GM23338 (cell line): ENCODE results near the gene CA12. TPM values are rescaled to one million over a fixed set of nuclear protein-coding genes. Genes with fewer than 3 reads are reported as not detected.

Source experiments
- ATAC-seq: fragments of 200-7000 bp; cut with Tn5 transposase; 3 replicates; pipeline ENCODE4 v1.9.1; 2020
- DNase-seq: peaks from one replicate; pipeline ENCODE4 v3.0.0-alpha.2; 2015; ENCODE audit warnings: low spot score
- H2AFZ ChIP-seq: fragments of 200-600 bp; sonication (generic); 2 replicates; pipeline ENCODE4 v1.8.0; 2016; ENCODE audit warnings: antibody characterized with exemption, mild to moderate bottlenecking, moderate library complexity
- H3F3A ChIP-seq: fragments of 200-600 bp; sonication (generic); replicated peaks from 2 replicates; pipeline ENCODE4 v1.8.0; 2017; ENCODE audit warnings: antibody characterized with exemption, mixed run types, low read depth
- H3K27ac ChIP-seq: fragments of 200-600 bp; sonication (generic); 2 replicates; pipeline ENCODE4 v1.6.1; 2016; ENCODE audit warnings: low read depth
- H3K27me3 ChIP-seq: fragments of 200-600 bp; sonication (generic); 2 replicates; pipeline ENCODE4 v1.8.0; 2016; ENCODE audit warnings: mild to moderate bottlenecking, mixed run types, moderate library complexity; ENCODE audit not compliant: insufficient read depth
- H3K36me3 ChIP-seq: fragments of 200-600 bp; sonication (generic); 2 replicates; pipeline ENCODE4 v1.8.0; 2016; ENCODE audit warnings: mild to moderate bottlenecking; ENCODE audit not compliant: insufficient read depth
- H3K4me1 ChIP-seq: fragments of 200-600 bp; sonication (generic); 2 replicates; pipeline ENCODE4 v1.8.0; 2016; ENCODE audit warnings: mild to moderate bottlenecking, moderate library complexity; ENCODE audit not compliant: insufficient read depth
- H3K4me2 ChIP-seq: fragments of 200-600 bp; sonication (generic); 2 replicates; pipeline ENCODE4 v1.7.1; 2017; ENCODE audit warnings: mixed run types
- H3K4me3 ChIP-seq: fragments of 200-600 bp; sonication (generic); 2 replicates; pipeline ENCODE4 v1.6.1; 2016; ENCODE audit warnings: mixed run types
- H3K79me2 ChIP-seq: fragments of 200-600 bp; sonication (generic); replicated peaks from 2 replicates; pipeline ENCODE4 v1.8.0; 2017; ENCODE audit warnings: mild to moderate bottlenecking; ENCODE audit not compliant: insufficient read depth
- H3K9me2 ChIP-seq: fragments of 200-600 bp; sonication (generic); 2 replicates; pipeline ENCODE4 v1.8.0; 2017; ENCODE audit not compliant: insufficient read depth
- H4K20me1 ChIP-seq: fragments of 200-600 bp; sonication (generic); replicated peaks from 2 replicates; pipeline ENCODE4 v1.8.0; 2017; ENCODE audit warnings: mild to moderate bottlenecking; ENCODE audit not compliant: insufficient read depth
- H3K27ac Mint-ChIP-seq: 2 replicates; pipeline ENCODE4 v1.8.0; 2020; ENCODE audit warnings: inconsistent platforms, mild to moderate bottlenecking, moderate library complexity, mixed read lengths
- H3K27me3 Mint-ChIP-seq: 3 replicates; pipeline ENCODE4 v1.8.0; 2022; ENCODE audit warnings: low read depth, mild to moderate bottlenecking, moderate library complexity, mixed read lengths, inconsistent platforms; ENCODE audit not compliant: insufficient read depth, poor library complexity
- H3K36me3 Mint-ChIP-seq: 3 replicates; pipeline ENCODE4 v1.8.0; 2021; ENCODE audit warnings: low read depth, mild to moderate bottlenecking, inconsistent platforms, moderate library complexity, mixed read lengths
- H3K4me1 Mint-ChIP-seq: 3 replicates; pipeline ENCODE4 v1.8.0; 2020; ENCODE audit warnings: mild to moderate bottlenecking, inconsistent platforms, mixed read lengths
- H3K4me3 Mint-ChIP-seq: 3 replicates; pipeline ENCODE4 v1.8.0; 2021; ENCODE audit warnings: moderate library complexity, mild to moderate bottlenecking, inconsistent platforms, mixed read lengths
- H3K9me3 Mint-ChIP-seq: 3 replicates; pipeline ENCODE4 v1.8.0; 2020; ENCODE audit warnings: moderate library complexity, mild to moderate bottlenecking, inconsistent platforms, mixed read lengths
- CREB1 ChIP-seq: fragments of 250-450 bp; sonication (Bioruptor Pico); IDR thresholded peaks from 2 replicates; pipeline ENCODE4 v1.5.0; 2020; ENCODE audit warnings: low read depth, mild to moderate bottlenecking, moderate library complexity
- EZH2 ChIP-seq: fragments of 200-600 bp; sonication (generic); IDR thresholded peaks from one replicate; pipeline ENCODE4 v1.8.0; 2017; ENCODE audit warnings: antibody characterized with exemption, mild to moderate bottlenecking, low read depth; ENCODE audit not compliant: unreplicated experiment
- EZH2phosphoT487 ChIP-seq: fragments of 200-600 bp; sonication (generic); IDR thresholded peaks from one replicate; pipeline ENCODE4 v1.8.1; 2018; ENCODE audit warnings: antibody characterized with exemption; ENCODE audit not compliant: unreplicated experiment
- JUNB ChIP-seq: IDR thresholded peaks from one replicate; pipeline ENCODE4 v1.6.1; 2016; ENCODE audit warnings: antibody characterized with exemption; ENCODE audit not compliant: unreplicated experiment
- NANOG ChIP-seq: IDR thresholded peaks from 2 replicates; pipeline ENCODE4 v1.6.1; 2016; ENCODE audit warnings: antibody characterized with exemption, borderline replicate concordance
- POLR2AphosphoS5 ChIP-seq: IDR thresholded peaks from 2 replicates; pipeline ENCODE4 v1.6.1; 2016; ENCODE audit warnings: antibody characterized with exemption, low read depth
- STAT1 ChIP-seq: IDR thresholded peaks from one replicate; pipeline ENCODE4 v1.6.1; 2016; ENCODE audit warnings: antibody characterized with exemption; ENCODE audit not compliant: unreplicated experiment
- ZNF114 ChIP-seq: fragments of 250-450 bp; sonication (Bioruptor Pico); IDR thresholded peaks from 2 replicates; pipeline ENCODE4 v1.5.0; 2020; ENCODE audit warnings: mild to moderate bottlenecking, moderate library complexity
- ZNF331 ChIP-seq: fragments of 250-450 bp; sonication (Bioruptor Pico); IDR thresholded peaks from 2 replicates; pipeline ENCODE4 v1.5.0; 2020; ENCODE audit warnings: low read depth, mild to moderate bottlenecking, moderate library complexity
- polyA plus RNA-seq: library from polyadenylated mRNA; unstranded; fragments of >200 nt; fragmentation: Nextera tagmentation; extraction: Ambion mirVana; gene quantifications from 2 replicates; pipeline ENCODE4 v1.2.1, GENCODE V29; 2016
- total RNA-seq: library from RNA; depleted of rRNA; stranded (reverse); fragments of >200 nt; shearing (Covaris generic); gene quantifications from 2 replicates; pipeline ENCODE4 v1.2.3, GENCODE V29; 2014
- TF ChIP-seq, protein P1 (sequence below), 2 experiments: fragments of 200-600 bp in 1 of 2; sonication (generic) in 1 of 2; conservative IDR thresholded peaks; 2 replicates each; pipeline versions ENCODE4 v1.5.1 to v1.6.1; 2016 to 2017; ENCODE audit warnings: antibody characterized with exemption in 2 of 2, low read depth in 2 of 2, mild to moderate bottlenecking in 2 of 2, moderate library complexity in 1 of 2
- TF ChIP-seq, protein P2 (sequence below): IDR thresholded peaks from 2 replicates; pipeline ENCODE4 v1.6.1; 2016; ENCODE audit warnings: antibody characterized with exemption
- TF ChIP-seq, protein P3 (sequence below): IDR thresholded peaks from one replicate; pipeline ENCODE4 v1.6.1; 2018; ENCODE audit warnings: antibody characterized with exemption; ENCODE audit not compliant: unreplicated experiment
- TF ChIP-seq, protein P4 (sequence below): fragments of 250-450 bp; sonication (Bioruptor Pico); IDR thresholded peaks from 2 replicates; pipeline ENCODE4 v1.5.0; 2020; ENCODE audit warnings: mild to moderate bottlenecking, moderate library complexity

CA12 gene
- total and polyA plus RNA-seq, 2 experiments from 2014 or later = 2.9 to 5.2 TPM

DNA sequence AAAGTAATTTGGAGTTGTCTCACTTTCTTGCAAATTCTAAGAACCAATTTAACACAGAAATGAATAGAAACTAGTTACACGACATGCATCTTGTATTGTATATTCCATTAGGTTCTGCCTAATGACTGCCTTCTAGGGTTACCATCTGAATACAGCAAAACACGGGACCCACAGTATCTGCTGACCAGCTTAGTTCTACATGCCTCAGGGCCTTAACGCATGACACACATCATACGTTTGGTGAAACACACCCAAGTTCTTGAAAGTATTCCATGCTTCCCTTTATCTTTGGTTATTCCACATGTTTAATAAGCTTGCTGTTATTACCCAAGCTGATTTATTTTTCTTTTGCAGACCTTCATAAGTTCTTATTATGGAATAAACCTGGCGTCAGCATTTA is 76.4 kb downstream of the CA12 start:
- no peak overlapping the region for H3K4me2 ChIP-seq
- DNase-seq (no peak), ATAC-seq (no peak)
- H3K27me3 Mint-ChIP-seq = peaks cover 2% of the 10 kb centered on the region
- H3K27ac Mint-ChIP-seq = no peak overlapping the region
- no peaks in the 10 kb centered on the region for H3K9me3 Mint-ChIP-seq
- no peaks in the 10 kb centered on the region for H3K36me3 ChIP-seq
- no peaks in the 10 kb centered on the region for H3K79me2 ChIP-seq
- H3K4me1 ChIP-seq = no peaks in the 10 kb centered on the region
- H3K4me3 ChIP-seq = no peak overlapping the region
- H3K36me3 Mint-ChIP-seq = peaks cover 8% of the 10 kb centered on the region; the same call in 2 of the 3 replicates
- no peak overlapping the region for H2AFZ ChIP-seq
- peaks cover 12% of the 10 kb centered on the region for H3K4me1 Mint-ChIP-seq
- no peak overlapping the region for H3K4me3 Mint-ChIP-seq
- H3K27me3 ChIP-seq = no peaks in the 10 kb centered on the region
- H3K9me2 ChIP-seq = no peaks in the 10 kb centered on the region
- H3K27ac ChIP-seq = no peak overlapping the region
- TF ChIP-seq EZH2phosphoT487 (no peak), EZH2 (no peak), ZNF331 (CRISPR knock-in tag) (no peak), NANOG (no peak), ZNF114 (CRISPR knock-in tag) (no peak), STAT1 (no peak), POLR2AphosphoS5 (no peak), JUNB (no peak), CREB1 (CRISPR knock-in tag) (no peak)
- TF ChIP-seq, protein P1, sequence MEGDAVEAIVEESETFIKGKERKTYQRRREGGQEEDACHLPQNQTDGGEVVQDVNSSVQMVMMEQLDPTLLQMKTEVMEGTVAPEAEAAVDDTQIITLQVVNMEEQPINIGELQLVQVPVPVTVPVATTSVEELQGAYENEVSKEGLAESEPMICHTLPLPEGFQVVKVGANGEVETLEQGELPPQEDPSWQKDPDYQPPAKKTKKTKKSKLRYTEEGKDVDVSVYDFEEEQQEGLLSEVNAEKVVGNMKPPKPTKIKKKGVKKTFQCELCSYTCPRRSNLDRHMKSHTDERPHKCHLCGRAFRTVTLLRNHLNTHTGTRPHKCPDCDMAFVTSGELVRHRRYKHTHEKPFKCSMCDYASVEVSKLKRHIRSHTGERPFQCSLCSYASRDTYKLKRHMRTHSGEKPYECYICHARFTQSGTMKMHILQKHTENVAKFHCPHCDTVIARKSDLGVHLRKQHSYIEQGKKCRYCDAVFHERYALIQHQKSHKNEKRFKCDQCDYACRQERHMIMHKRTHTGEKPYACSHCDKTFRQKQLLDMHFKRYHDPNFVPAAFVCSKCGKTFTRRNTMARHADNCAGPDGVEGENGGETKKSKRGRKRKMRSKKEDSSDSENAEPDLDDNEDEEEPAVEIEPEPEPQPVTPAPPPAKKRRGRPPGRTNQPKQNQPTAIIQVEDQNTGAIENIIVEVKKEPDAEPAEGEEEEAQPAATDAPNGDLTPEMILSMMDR (conservative IDR thresholded peaks at IDR 0.05; ENCODE audit: low read depth in 2 of 2) = no peak
- TF ChIP-seq, protein P2, sequence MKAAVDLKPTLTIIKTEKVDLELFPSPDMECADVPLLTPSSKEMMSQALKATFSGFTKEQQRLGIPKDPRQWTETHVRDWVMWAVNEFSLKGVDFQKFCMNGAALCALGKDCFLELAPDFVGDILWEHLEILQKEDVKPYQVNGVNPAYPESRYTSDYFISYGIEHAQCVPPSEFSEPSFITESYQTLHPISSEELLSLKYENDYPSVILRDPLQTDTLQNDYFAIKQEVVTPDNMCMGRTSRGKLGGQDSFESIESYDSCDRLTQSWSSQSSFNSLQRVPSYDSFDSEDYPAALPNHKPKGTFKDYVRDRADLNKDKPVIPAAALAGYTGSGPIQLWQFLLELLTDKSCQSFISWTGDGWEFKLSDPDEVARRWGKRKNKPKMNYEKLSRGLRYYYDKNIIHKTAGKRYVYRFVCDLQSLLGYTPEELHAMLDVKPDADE = no peak
- TF ChIP-seq, protein P3, sequence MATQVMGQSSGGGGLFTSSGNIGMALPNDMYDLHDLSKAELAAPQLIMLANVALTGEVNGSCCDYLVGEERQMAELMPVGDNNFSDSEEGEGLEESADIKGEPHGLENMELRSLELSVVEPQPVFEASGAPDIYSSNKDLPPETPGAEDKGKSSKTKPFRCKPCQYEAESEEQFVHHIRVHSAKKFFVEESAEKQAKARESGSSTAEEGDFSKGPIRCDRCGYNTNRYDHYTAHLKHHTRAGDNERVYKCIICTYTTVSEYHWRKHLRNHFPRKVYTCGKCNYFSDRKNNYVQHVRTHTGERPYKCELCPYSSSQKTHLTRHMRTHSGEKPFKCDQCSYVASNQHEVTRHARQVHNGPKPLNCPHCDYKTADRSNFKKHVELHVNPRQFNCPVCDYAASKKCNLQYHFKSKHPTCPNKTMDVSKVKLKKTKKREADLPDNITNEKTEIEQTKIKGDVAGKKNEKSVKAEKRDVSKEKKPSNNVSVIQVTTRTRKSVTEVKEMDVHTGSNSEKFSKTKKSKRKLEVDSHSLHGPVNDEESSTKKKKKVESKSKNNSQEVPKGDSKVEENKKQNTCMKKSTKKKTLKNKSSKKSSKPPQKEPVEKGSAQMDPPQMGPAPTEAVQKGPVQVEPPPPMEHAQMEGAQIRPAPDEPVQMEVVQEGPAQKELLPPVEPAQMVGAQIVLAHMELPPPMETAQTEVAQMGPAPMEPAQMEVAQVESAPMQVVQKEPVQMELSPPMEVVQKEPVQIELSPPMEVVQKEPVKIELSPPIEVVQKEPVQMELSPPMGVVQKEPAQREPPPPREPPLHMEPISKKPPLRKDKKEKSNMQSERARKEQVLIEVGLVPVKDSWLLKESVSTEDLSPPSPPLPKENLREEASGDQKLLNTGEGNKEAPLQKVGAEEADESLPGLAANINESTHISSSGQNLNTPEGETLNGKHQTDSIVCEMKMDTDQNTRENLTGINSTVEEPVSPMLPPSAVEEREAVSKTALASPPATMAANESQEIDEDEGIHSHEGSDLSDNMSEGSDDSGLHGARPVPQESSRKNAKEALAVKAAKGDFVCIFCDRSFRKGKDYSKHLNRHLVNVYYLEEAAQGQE = no peak
- TF ChIP-seq, protein P4, sequence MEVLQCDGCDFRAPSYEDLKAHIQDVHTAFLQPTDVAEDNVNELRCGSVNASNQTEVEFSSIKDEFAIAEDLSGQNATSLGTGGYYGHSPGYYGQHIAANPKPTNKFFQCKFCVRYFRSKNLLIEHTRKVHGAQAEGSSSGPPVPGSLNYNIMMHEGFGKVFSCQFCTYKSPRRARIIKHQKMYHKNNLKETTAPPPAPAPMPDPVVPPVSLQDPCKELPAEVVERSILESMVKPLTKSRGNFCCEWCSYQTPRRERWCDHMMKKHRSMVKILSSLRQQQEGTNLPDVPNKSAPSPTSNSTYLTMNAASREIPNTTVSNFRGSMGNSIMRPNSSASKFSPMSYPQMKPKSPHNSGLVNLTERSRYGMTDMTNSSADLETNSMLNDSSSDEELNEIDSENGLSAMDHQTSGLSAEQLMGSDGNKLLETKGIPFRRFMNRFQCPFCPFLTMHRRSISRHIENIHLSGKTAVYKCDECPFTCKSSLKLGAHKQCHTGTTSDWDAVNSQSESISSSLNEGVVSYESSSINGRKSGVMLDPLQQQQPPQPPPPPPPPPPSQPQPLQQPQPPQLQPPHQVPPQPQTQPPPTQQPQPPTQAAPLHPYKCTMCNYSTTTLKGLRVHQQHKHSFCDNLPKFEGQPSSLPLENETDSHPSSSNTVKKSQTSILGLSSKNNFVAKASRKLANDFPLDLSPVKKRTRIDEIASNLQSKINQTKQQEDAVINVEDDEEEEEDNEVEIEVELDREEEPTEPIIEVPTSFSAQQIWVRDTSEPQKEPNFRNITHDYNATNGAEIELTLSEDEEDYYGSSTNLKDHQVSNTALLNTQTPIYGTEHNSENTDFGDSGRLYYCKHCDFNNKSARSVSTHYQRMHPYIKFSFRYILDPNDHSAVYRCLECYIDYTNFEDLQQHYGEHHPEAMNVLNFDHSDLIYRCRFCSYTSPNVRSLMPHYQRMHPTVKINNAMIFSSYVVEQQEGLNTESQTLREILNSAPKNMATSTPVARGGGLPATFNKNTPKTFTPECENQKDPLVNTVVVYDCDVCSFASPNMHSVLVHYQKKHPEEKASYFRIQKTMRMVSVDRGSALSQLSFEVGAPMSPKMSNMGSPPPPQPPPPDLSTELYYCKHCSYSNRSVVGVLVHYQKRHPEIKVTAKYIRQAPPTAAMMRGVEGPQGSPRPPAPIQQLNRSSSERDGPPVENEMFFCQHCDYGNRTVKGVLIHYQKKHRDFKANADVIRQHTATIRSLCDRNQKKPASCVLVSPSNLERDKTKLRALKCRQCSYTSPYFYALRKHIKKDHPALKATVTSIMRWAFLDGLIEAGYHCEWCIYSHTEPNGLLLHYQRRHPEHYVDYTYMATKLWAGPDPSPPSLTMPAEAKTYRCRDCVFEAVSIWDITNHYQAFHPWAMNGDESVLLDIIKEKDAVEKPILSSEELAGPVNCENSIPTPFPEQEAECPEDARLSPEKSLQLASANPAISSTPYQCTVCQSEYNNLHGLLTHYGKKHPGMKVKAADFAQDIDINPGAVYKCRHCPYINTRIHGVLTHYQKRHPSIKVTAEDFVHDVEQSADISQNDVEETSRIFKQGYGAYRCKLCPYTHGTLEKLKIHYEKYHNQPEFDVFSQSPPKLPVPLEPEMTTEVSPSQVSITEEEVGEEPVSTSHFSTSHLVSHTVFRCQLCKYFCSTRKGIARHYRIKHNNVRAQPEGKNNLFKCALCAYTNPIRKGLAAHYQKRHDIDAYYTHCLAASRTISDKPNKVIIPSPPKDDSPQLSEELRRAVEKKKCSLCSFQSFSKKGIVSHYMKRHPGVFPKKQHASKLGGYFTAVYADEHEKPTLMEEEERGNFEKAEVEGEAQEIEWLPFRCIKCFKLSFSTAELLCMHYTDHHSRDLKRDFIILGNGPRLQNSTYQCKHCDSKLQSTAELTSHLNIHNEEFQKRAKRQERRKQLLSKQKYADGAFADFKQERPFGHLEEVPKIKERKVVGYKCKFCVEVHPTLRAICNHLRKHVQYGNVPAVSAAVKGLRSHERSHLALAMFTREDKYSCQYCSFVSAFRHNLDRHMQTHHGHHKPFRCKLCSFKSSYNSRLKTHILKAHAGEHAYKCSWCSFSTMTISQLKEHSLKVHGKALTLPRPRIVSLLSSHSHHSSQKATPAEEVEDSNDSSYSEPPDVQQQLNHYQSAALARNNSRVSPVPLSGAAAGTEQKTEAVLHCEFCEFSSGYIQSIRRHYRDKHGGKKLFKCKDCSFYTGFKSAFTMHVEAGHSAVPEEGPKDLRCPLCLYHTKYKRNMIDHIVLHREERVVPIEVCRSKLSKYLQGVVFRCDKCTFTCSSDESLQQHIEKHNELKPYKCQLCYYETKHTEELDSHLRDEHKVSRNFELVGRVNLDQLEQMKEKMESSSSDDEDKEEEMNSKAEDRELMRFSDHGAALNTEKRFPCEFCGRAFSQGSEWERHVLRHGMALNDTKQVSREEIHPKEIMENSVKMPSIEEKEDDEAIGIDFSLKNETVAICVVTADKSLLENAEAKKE (CRISPR knock-in tag) = no peak
- no peaks in the 10 kb centered on the region for H3F3A ChIP-seq
- no peaks in the 10 kb centered on the region for H4K20me1 ChIP-seq
